Measurements from ENCODE around the gene ADAM12. TPM values are rescaled to one million over a fixed set of nuclear protein-coding genes. Genes with fewer than 3 reads are reported as not detected.

The ADAM12 gene
- total RNA-seq, 4 donors from 2014 or later = under 0.01 to 1.3 (median 1.0) TPM

DNA sequence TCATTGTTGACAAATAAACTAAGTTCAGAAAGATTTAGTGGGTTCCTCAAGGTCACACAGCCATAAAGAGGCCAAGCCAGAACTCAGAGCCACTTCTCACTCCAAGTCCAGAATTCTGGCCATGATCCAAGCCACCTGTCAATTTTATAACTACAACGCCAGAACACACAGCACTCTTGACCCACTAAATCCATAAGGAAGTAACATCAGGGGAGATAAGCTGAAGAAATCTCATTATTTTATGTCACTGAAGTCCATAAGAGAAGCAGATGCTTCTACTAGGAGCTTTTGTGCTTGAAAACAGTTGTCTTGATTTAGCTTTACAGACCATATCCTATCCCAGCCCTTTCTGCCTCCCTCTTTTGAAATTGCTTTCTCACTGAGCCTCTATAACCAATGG is 15.9 kb downstream of the ADAM12 start:
- Histone ChIP-seq H3K4me1 (no peaks in the 10 kb centered on the region), H3K27me3 (no peaks in the 10 kb centered on the region), H3K36me3 (no peaks in the 10 kb centered on the region), H3K4me3 (no peak overlapping the region), H3K9me3 (peaks cover 0 to 9% (median 2%) of the 10 kb centered on the region in 4 donors), H3K27ac (replicated peaks in 1 of 4) (no peak overlapping the region)
- TF ChIP-seq, protein P1, sequence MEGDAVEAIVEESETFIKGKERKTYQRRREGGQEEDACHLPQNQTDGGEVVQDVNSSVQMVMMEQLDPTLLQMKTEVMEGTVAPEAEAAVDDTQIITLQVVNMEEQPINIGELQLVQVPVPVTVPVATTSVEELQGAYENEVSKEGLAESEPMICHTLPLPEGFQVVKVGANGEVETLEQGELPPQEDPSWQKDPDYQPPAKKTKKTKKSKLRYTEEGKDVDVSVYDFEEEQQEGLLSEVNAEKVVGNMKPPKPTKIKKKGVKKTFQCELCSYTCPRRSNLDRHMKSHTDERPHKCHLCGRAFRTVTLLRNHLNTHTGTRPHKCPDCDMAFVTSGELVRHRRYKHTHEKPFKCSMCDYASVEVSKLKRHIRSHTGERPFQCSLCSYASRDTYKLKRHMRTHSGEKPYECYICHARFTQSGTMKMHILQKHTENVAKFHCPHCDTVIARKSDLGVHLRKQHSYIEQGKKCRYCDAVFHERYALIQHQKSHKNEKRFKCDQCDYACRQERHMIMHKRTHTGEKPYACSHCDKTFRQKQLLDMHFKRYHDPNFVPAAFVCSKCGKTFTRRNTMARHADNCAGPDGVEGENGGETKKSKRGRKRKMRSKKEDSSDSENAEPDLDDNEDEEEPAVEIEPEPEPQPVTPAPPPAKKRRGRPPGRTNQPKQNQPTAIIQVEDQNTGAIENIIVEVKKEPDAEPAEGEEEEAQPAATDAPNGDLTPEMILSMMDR (IDR thresholded peaks at IDR 0.05) = no peak
- TF ChIP-seq EP300 (IDR thresholded peaks at IDR 0.05) (no peak), POLR2A (IDR thresholded peaks at IDR 0.05; ENCODE audit: low read depth) (no peak), POLR2AphosphoS5 (IDR thresholded peaks at IDR 0.05) (no peak)
- no peak for DNase-seq (ENCODE audit: extremely low spot score)
- whole genome bisulfite sequencing = 32% methylated on average over 1 of the region's 1 CpG
- intact Hi-C loops (cut with DNase I) = no loop called here

- Histone ChIP-seq H3K36me3 (no peaks in the 10 kb centered on the region), H3K4me3 (no peak overlapping the region), H3K27ac (replicated peaks in 1 of 4) (no peak overlapping the region), H3K27me3 (no peaks in the 10 kb centered on the region), H3K9me3 (no peaks in the 10 kb centered on the region), H3K4me1 (no peaks in the 10 kb centered on the region)
- 29% methylated on average over 3 of the region's 4 CpGs for WGBS
- DNase-seq (ENCODE audit: extremely low spot score) = no peak
- no peak for TF ChIP-seq EP300 (IDR thresholded peaks at IDR 0.05)
- TF ChIP-seq POLR2AphosphoS5 (IDR thresholded peaks at IDR 0.05) = no peak
- TF ChIP-seq, protein P1 (IDR thresholded peaks at IDR 0.05) = no peak
- no peak for TF ChIP-seq POLR2A (IDR thresholded peaks at IDR 0.05; ENCODE audit: low read depth)
- intact Hi-C loops (cut with DNase I) = no loop called here
Observed at GRCh38 chr10:126369125-126369710, 19.1 kb downstream of the ADAM12 start.

DNA sequence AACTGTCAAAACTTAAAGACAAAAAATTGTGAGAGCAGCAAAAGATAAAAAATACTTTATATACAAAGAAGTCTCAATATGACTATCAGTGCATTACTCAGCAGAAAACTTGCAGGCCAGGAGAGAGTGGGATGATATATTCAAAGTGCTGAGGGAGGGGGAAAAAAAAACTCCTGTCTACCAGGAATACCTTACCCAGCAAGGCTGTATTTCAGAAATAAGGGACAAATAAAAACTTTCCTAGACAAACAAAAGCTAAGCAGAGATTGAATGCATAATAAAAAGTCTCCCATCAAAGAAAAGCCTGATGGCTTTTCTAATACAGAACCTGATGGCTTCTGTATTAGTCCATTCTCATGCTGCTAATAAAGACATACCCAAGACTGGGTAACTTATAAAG is 31.1 kb downstream of the ADAM12 start:
- intact Hi-C loops (cut with DNase I) = no loop called here
- Histone ChIP-seq H3K4me1 (no peaks in the 10 kb centered on the region), H3K9me3 (peaks cover 0 to 47% (median 29%) of the 10 kb centered on the region in 4 donors), H3K36me3 (no peaks in the 10 kb centered on the region), H3K27me3 (no peaks in the 10 kb centered on the region), H3K27ac (replicated peaks in 1 of 4) (no peak overlapping the region), H3K4me3 (no peak overlapping the region)
- DNase-seq (ENCODE audit: extremely low spot score) = no peak
- TF ChIP-seq POLR2A (IDR thresholded peaks at IDR 0.05; ENCODE audit: low read depth) = no peak

DNA sequence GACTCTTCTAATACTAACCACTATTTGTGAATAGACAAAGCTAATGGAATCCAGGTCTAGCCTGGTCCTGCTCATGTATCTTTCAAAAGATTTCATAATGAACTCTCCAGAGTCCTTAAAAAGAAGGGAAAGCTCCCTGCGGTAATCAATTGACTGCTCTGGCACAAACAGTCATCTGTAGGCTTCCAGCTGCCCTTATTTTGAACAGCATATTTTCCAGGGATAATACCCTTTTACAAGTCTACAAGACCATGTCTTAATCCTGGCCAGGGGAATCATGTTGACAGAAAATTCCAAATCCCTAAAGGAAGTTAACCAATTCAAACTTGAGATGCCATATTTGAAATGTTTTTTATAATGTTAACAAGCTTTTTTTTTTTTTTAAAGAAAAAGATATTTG is 34.6 kb downstream of the ADAM12 start:
- H3K36me3 ChIP-seq = no peaks in the 10 kb centered on the region
- peaks cover 0 to 30% (median 21%) of the 10 kb centered on the region in 4 donors for H3K9me3 ChIP-seq
- no peak for DNase-seq (ENCODE audit: extremely low spot score)
- 85% methylated on average over 1 of the region's 1 CpG for WGBS
- intact Hi-C loops (cut with DNase I) = no loop called here
- no peaks in the 10 kb centered on the region for H3K27me3 ChIP-seq
- TF ChIP-seq POLR2A (IDR thresholded peaks at IDR 0.05; ENCODE audit: low read depth) (no peak), POLR2AphosphoS5 (IDR thresholded peaks at IDR 0.05) (no peak), EP300 (IDR thresholded peaks at IDR 0.05) (no peak)
- TF ChIP-seq, protein P1 (IDR thresholded peaks at IDR 0.05) = no peak
- no peaks in the 10 kb centered on the region for H3K4me1 ChIP-seq
- H3K4me3 ChIP-seq = no peak overlapping the region
- no peak overlapping the region for H3K27ac ChIP-seq (replicated peaks in 1 of 4)

DNA sequence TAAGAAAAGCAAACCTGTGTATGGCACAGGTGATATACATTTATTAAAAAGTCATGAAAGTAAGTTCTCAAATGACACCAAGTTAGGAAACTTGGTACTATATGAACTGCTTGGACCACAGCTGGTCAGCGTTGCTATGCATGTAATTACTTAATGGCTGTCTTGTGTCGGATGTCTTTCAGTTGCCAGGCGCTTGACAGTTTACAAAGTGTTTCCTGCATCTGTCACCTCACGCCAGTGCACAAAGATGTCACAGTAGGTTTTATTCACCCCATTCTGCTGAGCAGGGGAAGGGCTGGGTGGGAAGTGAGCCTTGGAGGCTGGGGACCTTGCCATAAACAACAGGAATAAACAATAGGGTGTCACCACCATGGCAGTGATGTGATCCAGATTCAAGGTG is 35.8 kb downstream of the ADAM12 start:
- WGBS = 67% methylated on average over 4 of the region's 4 CpGs
- Histone ChIP-seq H3K36me3 (no peaks in the 10 kb centered on the region), H3K4me1 (no peaks in the 10 kb centered on the region), H3K27ac (replicated peaks in 1 of 4) (no peak overlapping the region), H3K9me3 (peaks cover 0 to 21% (median 14%) of the 10 kb centered on the region in 4 donors), H3K4me3 (no peak overlapping the region), H3K27me3 (no peaks in the 10 kb centered on the region)
- no peak for DNase-seq (ENCODE audit: extremely low spot score)
- intact Hi-C loops (cut with DNase I) = no loop called here
- TF ChIP-seq EP300 (IDR thresholded peaks at IDR 0.05) = no peak
- no peak for TF ChIP-seq POLR2AphosphoS5 (IDR thresholded peaks at IDR 0.05)
- TF ChIP-seq, protein P1 (IDR thresholded peaks at IDR 0.05) = no peak
- TF ChIP-seq POLR2A (IDR thresholded peaks at IDR 0.05; ENCODE audit: low read depth) = no peak
